ENCODE data around the gene XYLT1. TPM values are rescaled to one million over a fixed set of nuclear protein-coding genes. Genes with fewer than 3 reads are reported as not detected.

XYLT1 gene
- total RNA-seq, 1 experiment from 2014 or later, result 1.7 TPM

GRCh38 chr16:17454162-17454730 lies 16.5 kb downstream of the XYLT1 start:
- H3K79me2 ChIP-seq (ENCODE audit: low read depth), result no peaks in the 10 kb centered on the region
- H3K4me3 ChIP-seq, result no peak overlapping the region
- H3K4me2 ChIP-seq, result no peak overlapping the region
- no peak for DNase-seq
- H3K9me3 ChIP-seq (ENCODE audit: insufficient read depth, low read depth), result no peaks in the 10 kb centered on the region
- TF ChIP-seq EZH2 (IDR thresholded peaks at IDR 0.05; ENCODE audit: low read depth), result no peak
- TF ChIP-seq, protein P1, sequence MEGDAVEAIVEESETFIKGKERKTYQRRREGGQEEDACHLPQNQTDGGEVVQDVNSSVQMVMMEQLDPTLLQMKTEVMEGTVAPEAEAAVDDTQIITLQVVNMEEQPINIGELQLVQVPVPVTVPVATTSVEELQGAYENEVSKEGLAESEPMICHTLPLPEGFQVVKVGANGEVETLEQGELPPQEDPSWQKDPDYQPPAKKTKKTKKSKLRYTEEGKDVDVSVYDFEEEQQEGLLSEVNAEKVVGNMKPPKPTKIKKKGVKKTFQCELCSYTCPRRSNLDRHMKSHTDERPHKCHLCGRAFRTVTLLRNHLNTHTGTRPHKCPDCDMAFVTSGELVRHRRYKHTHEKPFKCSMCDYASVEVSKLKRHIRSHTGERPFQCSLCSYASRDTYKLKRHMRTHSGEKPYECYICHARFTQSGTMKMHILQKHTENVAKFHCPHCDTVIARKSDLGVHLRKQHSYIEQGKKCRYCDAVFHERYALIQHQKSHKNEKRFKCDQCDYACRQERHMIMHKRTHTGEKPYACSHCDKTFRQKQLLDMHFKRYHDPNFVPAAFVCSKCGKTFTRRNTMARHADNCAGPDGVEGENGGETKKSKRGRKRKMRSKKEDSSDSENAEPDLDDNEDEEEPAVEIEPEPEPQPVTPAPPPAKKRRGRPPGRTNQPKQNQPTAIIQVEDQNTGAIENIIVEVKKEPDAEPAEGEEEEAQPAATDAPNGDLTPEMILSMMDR (conservative IDR thresholded peaks at IDR 0.05), result no peak
- ChIA-PET POLR2A (ENCODE audit: unreplicated experiment) (no interaction called here), CTCF (no interaction called here)
- no peak overlapping the region for H3K27ac ChIP-seq
- peaks cover 29% of the 10 kb centered on the region for H3K27me3 ChIP-seq (ENCODE audit: insufficient read depth, low read depth)
- no peaks in the 10 kb centered on the region for H3K4me1 ChIP-seq (replicated peaks; ENCODE audit: insufficient read depth)
- H3F3A ChIP-seq (ENCODE audit: insufficient read depth, low read depth), result no peaks in the 10 kb centered on the region
- H3K36me3 ChIP-seq (ENCODE audit: low read depth), result no peaks in the 10 kb centered on the region
- intact Hi-C loops (cut with micrococcal nuclease; ENCODE audit: unreplicated experiment), result no loop called here
- no peaks in the 10 kb centered on the region for H3K9me2 ChIP-seq (ENCODE audit: insufficient read depth)
- no peak overlapping the region for H2AFZ ChIP-seq
- no peaks in the 10 kb centered on the region for H4K20me1 ChIP-seq (ENCODE audit: insufficient read depth)
- no TSS peak for BruUV-seq (replicated peaks)

DNA sequence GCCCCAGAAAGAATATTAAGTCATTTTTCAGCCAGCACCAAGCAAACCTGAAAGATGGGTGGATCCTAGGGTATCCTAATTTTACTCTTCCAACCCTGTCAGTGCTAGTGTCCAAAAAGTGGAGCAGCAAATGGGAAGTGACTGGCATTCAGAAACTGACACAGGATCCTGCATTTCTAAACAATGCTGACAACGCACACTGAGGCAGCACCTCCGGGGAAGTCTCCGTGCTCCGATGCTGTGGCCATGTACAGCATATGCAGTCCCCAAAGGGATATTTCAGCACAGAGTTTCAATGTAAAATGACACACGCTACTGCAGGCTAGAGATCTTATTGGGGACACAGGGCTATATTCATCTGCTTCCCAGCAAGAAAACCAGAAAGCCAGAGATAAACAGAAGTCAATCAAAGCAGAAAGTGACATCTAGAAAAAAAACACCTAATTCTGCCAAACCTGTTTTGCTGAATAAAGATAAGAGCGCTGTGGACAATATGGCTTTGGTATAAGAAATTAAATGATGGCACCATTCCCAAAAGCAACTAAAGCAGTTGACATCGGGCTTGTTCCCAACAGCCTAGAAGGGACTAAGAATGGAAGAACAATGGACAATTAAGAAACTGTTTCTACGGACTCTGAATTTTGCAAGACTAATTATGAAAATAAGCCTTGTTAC lies 17.3 kb downstream of the XYLT1 start:
- ChIA-PET CTCF (no interaction called here), POLR2A (ENCODE audit: unreplicated experiment) (no interaction called here)
- TF ChIP-seq, protein P1 (conservative IDR thresholded peaks at IDR 0.05), result no peak
- TF ChIP-seq EZH2 (IDR thresholded peaks at IDR 0.05; ENCODE audit: low read depth), result no peak
- H3K4me1 ChIP-seq (replicated peaks; ENCODE audit: insufficient read depth), result no peaks in the 10 kb centered on the region
- H3K79me2 ChIP-seq (ENCODE audit: low read depth), result no peaks in the 10 kb centered on the region
- no peaks in the 10 kb centered on the region for H3K9me2 ChIP-seq (ENCODE audit: insufficient read depth)
- no peaks in the 10 kb centered on the region for H3K9me3 ChIP-seq (ENCODE audit: insufficient read depth, low read depth)
- DNase-seq, result no peak
- H3K4me3 ChIP-seq, result no peak overlapping the region
- no peaks in the 10 kb centered on the region for H3F3A ChIP-seq (ENCODE audit: insufficient read depth, low read depth)
- no peak overlapping the region for H2AFZ ChIP-seq
- H3K36me3 ChIP-seq (ENCODE audit: low read depth), result no peaks in the 10 kb centered on the region
- BruUV-seq (replicated peaks), result no TSS peak
- peaks cover 29% of the 10 kb centered on the region for H3K27me3 ChIP-seq (ENCODE audit: insufficient read depth, low read depth)
- H3K27ac ChIP-seq, result no peak overlapping the region
- no peak overlapping the region for H3K4me2 ChIP-seq
- H4K20me1 ChIP-seq (ENCODE audit: insufficient read depth), result no peaks in the 10 kb centered on the region
- intact Hi-C loops (cut with micrococcal nuclease; ENCODE audit: unreplicated experiment), result no loop called here

GRCh38 chr16:17452922-17453321 lies 17.8 kb downstream of the XYLT1 start:
- H3K4me3 ChIP-seq, result no peak overlapping the region
- H3K36me3 ChIP-seq (ENCODE audit: low read depth), result no peaks in the 10 kb centered on the region
- no peaks in the 10 kb centered on the region for H3K4me1 ChIP-seq (replicated peaks; ENCODE audit: insufficient read depth)
- BruUV-seq (replicated peaks), result no TSS peak
- CTCF ChIA-PET, result no interaction called here
- H3K27me3 ChIP-seq (ENCODE audit: insufficient read depth, low read depth), result peaks cover 26% of the 10 kb centered on the region
- no peaks in the 10 kb centered on the region for H3F3A ChIP-seq (ENCODE audit: insufficient read depth, low read depth)
- H2AFZ ChIP-seq, result no peak overlapping the region
- H3K9me2 ChIP-seq (ENCODE audit: insufficient read depth), result no peaks in the 10 kb centered on the region
- no peak for TF ChIP-seq EZH2 (IDR thresholded peaks at IDR 0.05; ENCODE audit: low read depth)
- TF ChIP-seq, protein P1 (conservative IDR thresholded peaks at IDR 0.05), result no peak
- POLR2A ChIA-PET (ENCODE audit: unreplicated experiment), result no interaction called here
- intact Hi-C loops (cut with micrococcal nuclease; ENCODE audit: unreplicated experiment), result no loop called here
- DNase-seq, result no peak
- no peaks in the 10 kb centered on the region for H4K20me1 ChIP-seq (ENCODE audit: insufficient read depth)
- no peak overlapping the region for H3K4me2 ChIP-seq
- H3K27ac ChIP-seq, result no peak overlapping the region
- H3K9me3 ChIP-seq (ENCODE audit: insufficient read depth, low read depth), result no peaks in the 10 kb centered on the region
- no peaks in the 10 kb centered on the region for H3K79me2 ChIP-seq (ENCODE audit: low read depth)

Data from PC-9 (cell line).